ENCODE results near the gene INSIG2.
"Not testable (repeated sequence)": the region's sequence is repeated elsewhere in the genome, so short reads cannot be mapped to it uniquely, and the experiment has no call there.

INSIG2 gene

GRCh38 chr2:118061135-118061955, 26.9 kb upstream of the INSIG2 start:
- DNase-seq: no peak

GRCh38 chr2:118062048-118062447, 26.2 kb upstream of the INSIG2 start:
- DNase-seq: no peak

GRCh38 chr2:118062669-118063068, 25.6 kb upstream of the INSIG2 start:
- no peak for DNase-seq

- no peak for DNase-seq
Observed at GRCh38 chr2:118065015-118065706, 23.1 kb upstream of the INSIG2 start.

- DNase-seq: no peak
Observed at GRCh38 chr2:118065921-118066511, 22.3 kb upstream of the INSIG2 start.

- DNase-seq: no peak
Observed at GRCh38 chr2:118077636-118078247, 10.5 kb upstream of the INSIG2 start.

GRCh38 chr2:118078734-118079133, 9.5 kb upstream of the INSIG2 start:
- no peak for DNase-seq

- DNase-seq: no peak
Observed at GRCh38 chr2:118084491-118085089, 3.7 kb upstream of the INSIG2 start.

- no peak for DNase-seq
Observed at GRCh38 chr2:118085173-118086023, 2.9 kb upstream of the INSIG2 start.

GRCh38 chr2:118086024-118086633, 2.1 kb upstream of the INSIG2 start:
- DNase-seq: no peak

- peak; percentile 31 for DNase-seq
Observed at GRCh38 chr2:118089139-118089800, 999 bp downstream of the INSIG2 start.

GRCh38 chr2:118090387-118091139, 2.3 kb downstream of the INSIG2 start:
- no peak for DNase-seq

GRCh38 chr2:118091140-118091478, 2.8 kb downstream of the INSIG2 start:
- no peak for DNase-seq

GRCh38 chr2:118091631-118092030, 3.4 kb downstream of the INSIG2 start:
- no peak for DNase-seq

- not testable (repeated sequence) for DNase-seq
Observed at GRCh38 chr2:118094102-118094501, 5.8 kb downstream of the INSIG2 start.

- DNase-seq: peak; percentile 7
Observed at GRCh38 chr2:118094503-118094902, 6.2 kb downstream of the INSIG2 start.

GRCh38 chr2:118095610-118096009, 7.3 kb downstream of the INSIG2 start:
- DNase-seq: no peak

- no peak for DNase-seq
Observed at GRCh38 chr2:118097657-118098056, 9.4 kb downstream of the INSIG2 start.

GRCh38 chr2:118098307-118099030, 10.2 kb downstream of the INSIG2 start:
- no peak for DNase-seq
